ENCODE data around the gene PIP4K2A.

DNA sequence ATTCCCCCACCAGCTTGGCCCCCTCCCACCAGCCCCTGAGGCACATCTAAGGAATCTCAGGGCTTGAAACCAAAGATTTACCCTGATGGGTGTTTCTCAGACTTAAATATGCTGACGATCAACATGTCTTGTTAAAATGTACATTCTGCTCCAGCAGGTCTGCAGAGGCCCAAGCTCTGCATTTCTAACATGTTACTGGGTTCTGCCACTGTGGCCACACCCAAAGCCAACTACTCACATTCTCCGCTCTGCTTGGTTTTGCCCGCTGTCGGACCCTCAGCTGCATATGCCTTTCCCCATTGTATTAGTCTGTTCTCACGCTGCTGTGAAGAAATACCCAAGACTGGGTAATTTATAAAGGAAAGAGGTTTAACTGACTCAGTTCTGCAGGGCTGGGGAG lies 8.9 kb downstream of the PIP4K2A start:
- TF ChIP-seq CTCF (IDR thresholded peaks at IDR 0.05), result no peak
- no peak for TF ChIP-seq POLR2A (IDR thresholded peaks at IDR 0.05)
